ENCODE measurements around the gene CALML6. TPM values are rescaled to one million over a fixed set of nuclear protein-coding genes. Genes with fewer than 3 reads are reported as not detected.
A peak's percentile ranks its signal among the peaks of the same experiment; 100 is the strongest.

CALML6 gene
- total RNA-seq, 2 experiments from 2014 or later: 0.47 to 0.69 TPM

GRCh38 chr1:1914101-1914970 is 724 bp upstream of the CALML6 start:
- no peaks in the 10 kb centered on the region for H3K36me3 Mint-ChIP-seq (ENCODE audit: low read depth)
- no peak overlapping the region for H3K4me3 ChIP-seq (ENCODE audit: low read length)
- POLR2A ChIA-PET: no interaction called here
- H3K27me3 ChIP-seq (ENCODE audit: control insufficient read depth in 1 of 2, insufficient read depth in 2 of 2, low read length in 2 of 2): no peaks in the 10 kb centered on the region
- no peak overlapping the region for H3K27ac ChIP-seq (ENCODE audit: low read depth in 1 of 2, low read length in 2 of 2)
- ATAC-seq (ENCODE audit: poor library complexity) (no peak), DNase-seq (peak in 1 of 14 experiments; percentile 30)
- no peak for TF ChIP-seq CTCF (IDR thresholded peaks at IDR 0.05)
- H3K27ac Mint-ChIP-seq: no peak overlapping the region
- H3K27me3 Mint-ChIP-seq: no peaks in the 10 kb centered on the region
- H3K4me3 Mint-ChIP-seq: no peak overlapping the region
- H3K9me3 Mint-ChIP-seq: no peaks in the 10 kb centered on the region
- no peaks in the 10 kb centered on the region for H3K9me3 ChIP-seq (ENCODE audit: control insufficient read depth in 1 of 2, insufficient read depth in 1 of 2, low read length in 2 of 2)
- H3K4me1 Mint-ChIP-seq (ENCODE audit: low read depth): peaks cover 1% of the 10 kb centered on the region
- H3K36me3 ChIP-seq (ENCODE audit: insufficient read depth, low read length): no peaks in the 10 kb centered on the region
- peaks cover 25% of the 10 kb centered on the region for H3K4me1 ChIP-seq (ENCODE audit: insufficient read depth, low read length)
- intact Hi-C loops (cut with DNase I, micrococcal nuclease): no loop called here
- CTCF ChIA-PET: no interaction called here

DNA sequence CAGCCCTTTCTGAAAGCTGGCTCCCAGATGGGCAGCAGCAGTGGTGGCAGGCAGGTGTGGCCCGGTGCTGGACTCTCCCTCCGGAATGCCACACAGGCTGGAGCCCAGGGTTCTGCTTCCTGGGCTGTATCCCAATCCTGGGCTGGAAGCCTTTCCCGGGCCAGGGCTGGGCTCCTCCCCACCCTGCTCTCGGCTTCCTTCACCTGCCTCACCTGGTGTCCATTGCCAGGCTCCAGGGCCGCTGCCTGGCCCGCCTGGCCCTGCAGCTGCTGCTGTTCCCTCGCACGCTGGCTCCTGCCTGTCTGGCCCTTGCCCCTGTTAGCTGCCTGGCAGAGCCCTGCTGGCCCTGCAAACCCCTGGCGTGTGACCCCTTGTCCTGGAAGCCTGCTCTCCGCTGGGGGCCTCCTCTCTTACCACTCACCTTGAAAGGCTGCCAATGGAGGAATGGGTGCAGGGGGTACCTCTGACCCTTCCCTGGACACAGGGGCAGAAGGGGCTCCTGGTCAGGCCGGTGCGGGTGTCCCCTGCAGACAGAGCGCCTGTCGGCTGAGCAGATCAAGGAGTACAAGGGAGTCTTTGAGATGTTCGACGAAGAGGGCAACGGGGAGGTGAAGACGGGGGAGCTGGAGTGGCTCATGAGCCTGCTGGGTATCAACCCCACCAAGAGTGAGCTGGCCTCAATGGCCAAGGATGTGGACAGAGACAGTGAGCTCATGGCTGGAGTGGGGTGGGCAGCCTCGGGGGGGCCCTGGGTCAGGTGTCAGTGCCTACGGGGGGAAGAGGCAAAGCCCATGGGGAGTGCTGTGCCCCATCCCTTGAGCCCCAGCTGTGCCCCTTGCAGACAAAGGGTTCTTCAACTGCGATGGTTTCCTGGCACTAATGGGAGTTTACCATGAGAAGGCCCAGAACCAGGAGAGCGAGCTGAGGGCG is 1.1 kb downstream of the CALML6 start:
- Histone ChIP-seq H3K27ac (ENCODE audit: low read depth in 1 of 2, low read length in 2 of 2) (no peak overlapping the region), H3K4me1 (ENCODE audit: insufficient read depth, low read length) (peaks cover 26% of the 10 kb centered on the region), H3K9me3 (ENCODE audit: control insufficient read depth in 1 of 2, insufficient read depth in 1 of 2, low read length in 2 of 2) (no peaks in the 10 kb centered on the region), H3K27me3 (ENCODE audit: control insufficient read depth in 1 of 2, insufficient read depth in 2 of 2, low read length in 2 of 2) (no peaks in the 10 kb centered on the region), H3K4me3 (ENCODE audit: low read length) (no peak overlapping the region), H3K36me3 (ENCODE audit: insufficient read depth, low read length) (no peaks in the 10 kb centered on the region)
- peak overlapping the region; percentile 58 for H3K4me3 Mint-ChIP-seq
- no peaks in the 10 kb centered on the region for H3K27me3 Mint-ChIP-seq
- peaks cover 4% of the 10 kb centered on the region for H3K4me1 Mint-ChIP-seq (ENCODE audit: low read depth)
- CTCF ChIA-PET: interaction anchor here (0.7 kb wide), 1 partner anchor 57 kb away, joined by 3 read pairs; no protein-coding TSS in a partner anchor
- intact Hi-C loops (cut with DNase I, micrococcal nuclease): loop anchor here in 1 of 2 experiments (5.0 kb wide), 1 partner anchor 216 kb away; no protein-coding TSS in a partner anchor
- ATAC-seq (ENCODE audit: poor library complexity) (no peak), DNase-seq (peak in 1 of 14 experiments; percentile 39)
- no peak overlapping the region for H3K27ac Mint-ChIP-seq
- H3K36me3 Mint-ChIP-seq (ENCODE audit: low read depth): no peaks in the 10 kb centered on the region
- TF ChIP-seq CTCF (IDR thresholded peaks at IDR 0.05): no peak
- POLR2A ChIA-PET: no interaction called here
- H3K9me3 Mint-ChIP-seq: no peaks in the 10 kb centered on the region

DNA sequence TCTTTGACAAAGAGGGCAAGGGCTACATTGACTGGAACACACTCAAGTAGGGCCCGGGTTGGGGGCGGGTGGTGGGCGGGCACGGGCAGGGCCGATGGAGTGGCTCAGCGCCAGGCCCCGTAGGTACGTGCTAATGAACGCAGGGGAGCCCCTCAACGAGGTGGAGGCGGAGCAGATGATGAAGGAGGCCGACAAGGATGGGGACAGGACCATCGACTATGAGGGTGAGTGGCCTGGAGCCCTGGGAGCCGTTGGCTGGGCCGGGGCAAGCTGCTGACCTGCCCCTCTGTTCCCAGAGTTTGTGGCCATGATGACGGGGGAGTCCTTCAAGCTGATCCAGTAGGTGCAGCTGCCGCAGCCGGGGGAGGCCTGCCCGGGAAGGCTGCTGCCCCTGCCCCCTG is 1.8 kb downstream of the CALML6 start:
- H3K4me1 ChIP-seq (ENCODE audit: insufficient read depth, low read length): peaks cover 26% of the 10 kb centered on the region
- no peak overlapping the region for H3K4me3 ChIP-seq (ENCODE audit: low read length)
- POLR2A ChIA-PET: no interaction called here
- H3K36me3 ChIP-seq (ENCODE audit: insufficient read depth, low read length): no peaks in the 10 kb centered on the region
- H3K27ac ChIP-seq (ENCODE audit: low read depth in 1 of 2, low read length in 2 of 2): no peak overlapping the region
- Mint-ChIP-seq H3K27me3 (no peaks in the 10 kb centered on the region), H3K4me1 (ENCODE audit: low read depth) (peaks cover 4% of the 10 kb centered on the region), H3K36me3 (ENCODE audit: low read depth) (no peaks in the 10 kb centered on the region), H3K27ac (no peak overlapping the region), H3K4me3 (peak overlapping the region; percentile 51), H3K9me3 (no peaks in the 10 kb centered on the region)
- CTCF ChIA-PET: interaction anchor here (1.3 kb wide), 1 partner anchor 8 kb away, joined by 5 read pairs; no protein-coding TSS in a partner anchor
- DNase-seq (peak in 1 of 14 experiments; percentile 39), ATAC-seq (ENCODE audit: poor library complexity) (no peak)
- H3K9me3 ChIP-seq (ENCODE audit: control insufficient read depth in 1 of 2, insufficient read depth in 1 of 2, low read length in 2 of 2): no peaks in the 10 kb centered on the region
- H3K27me3 ChIP-seq (ENCODE audit: control insufficient read depth in 1 of 2, insufficient read depth in 2 of 2, low read length in 2 of 2): no peaks in the 10 kb centered on the region
- intact Hi-C loops (cut with DNase I, micrococcal nuclease): loop anchor here in 1 of 2 experiments (5.0 kb wide), 1 partner anchor 215 kb away; no protein-coding TSS in a partner anchor
- TF ChIP-seq CTCF (IDR thresholded peaks at IDR 0.05): no peak

All from CD4-positive, alpha-beta T cell (primary cell).